T-helper 1 cell treated with Interleukin-12 subunit alpha and Interleukin-12 subunit beta and Interleukin-4 antibody, amounts not matched to agents 30 ng/mL and 1 ng/mL, for 36 hours (primary cell): ENCODE results near the gene ISCA2. TPM values are rescaled to one million over a fixed set of nuclear protein-coding genes. Genes with fewer than 3 reads are reported as not detected.

Experiments used
- intact Hi-C: fragments of 100-400 bp; cut with micrococcal nuclease; formaldehyde crosslinking; loops from one replicate; pipeline ENCODE4 v1.15.1; 2024
- total RNA-seq: library from RNA; stranded (reverse); gene quantifications from 2 replicates; pipeline ENCODE4 v1.2.3, GENCODE V29; 2022

Gene ISCA2
- total RNA-seq, 1 donor from 2014 or later = 24.8 TPM

GRCh38 chr14:74507840-74508239 lies 14.3 kb downstream of the ISCA2 start:
- intact Hi-C loops = no loop called here

- intact Hi-C loops = no loop called here
Observed at GRCh38 chr14:74508292-74508731, 14.7 kb downstream of the ISCA2 start.

GRCh38 chr14:74508844-74509428 lies 15.4 kb downstream of the ISCA2 start:
- intact Hi-C loops = no loop called here

- intact Hi-C loops = no loop called here
Observed at GRCh38 chr14:74509587-74510222, 16.1 kb downstream of the ISCA2 start.

GRCh38 chr14:74510223-74510931 lies 16.8 kb downstream of the ISCA2 start:
- intact Hi-C loops = no loop called here

GRCh38 chr14:74510959-74511409 lies 17.4 kb downstream of the ISCA2 start:
- intact Hi-C loops = no loop called here

- intact Hi-C loops = no loop called here
Observed at GRCh38 chr14:74511966-74512830, 18.6 kb downstream of the ISCA2 start.

GRCh38 chr14:74514471-74514941 lies 20.9 kb downstream of the ISCA2 start:
- intact Hi-C loops = no loop called here

GRCh38 chr14:74515891-74516412 lies 22.4 kb downstream of the ISCA2 start:
- intact Hi-C loops = no loop called here

- intact Hi-C loops = no loop called here
Observed at GRCh38 chr14:74516451-74517160, 23.0 kb downstream of the ISCA2 start.

GRCh38 chr14:74517731-74518130 lies 24.2 kb downstream of the ISCA2 start:
- intact Hi-C loops = no loop called here

- intact Hi-C loops = no loop called here
Observed at GRCh38 chr14:74518221-74518620, 24.7 kb downstream of the ISCA2 start.

GRCh38 chr14:74519316-74520074 lies 25.9 kb downstream of the ISCA2 start:
- intact Hi-C loops = no loop called here

GRCh38 chr14:74521756-74522155 lies 28.2 kb downstream of the ISCA2 start:
- intact Hi-C loops = no loop called here

- intact Hi-C loops = no loop called here
Observed at GRCh38 chr14:74522740-74523139, 29.2 kb downstream of the ISCA2 start.

GRCh38 chr14:74524076-74524811 lies 30.7 kb downstream of the ISCA2 start:
- intact Hi-C loops = no loop called here

GRCh38 chr14:74524812-74525135 lies 31.2 kb downstream of the ISCA2 start:
- intact Hi-C loops = no loop called here

GRCh38 chr14:74525361-74525851 lies 31.8 kb downstream of the ISCA2 start:
- intact Hi-C loops = no loop called here
